Caco-2 (cell line): ENCODE data around the gene PTRHD1. TPM values are rescaled to one million over a fixed set of nuclear protein-coding genes. Genes with fewer than 3 reads are reported as not detected.
A peak's percentile ranks its signal among the peaks of the same experiment; 100 is the strongest.

ENCODE experiments used
- BruUV-seq: library from RNA; stranded (reverse); fragments of 400-500 nt; replicated peaks from 2 replicates; lab custom pipeline; 2021; lab: Mats Ljungman, UMichigan
- CTCF ChIA-PET: fragments of 300-600 bp; sonication (Branson Sonifier 250); formaldehyde crosslinking; loops from one replicate; lab custom pipeline; 2022; ENCODE audit warnings: antibody characterized with exemption; lab: Charles Lee
- POLR2A ChIA-PET: fragments of 300-600 bp; sonication (Branson Sonifier 250); formaldehyde crosslinking; loops from one replicate; lab custom pipeline; 2022; ENCODE audit warnings: antibody characterized with exemption; lab: Charles Lee
- DNase-seq, 2 experiments: peaks; one replicate each; pipeline versions ENCODE4 v3.0.0 to v3.0.0-alpha.2; 2020 to 2022
- H3K27me3 ChIP-seq: replicated peaks from 2 replicates; pipeline ENCODE4 v1.6.0; 2011; ENCODE audit warnings: low read length; ENCODE audit not compliant: control insufficient read depth, insufficient read depth
- H3K36me3 ChIP-seq: 2 replicates; pipeline ENCODE4 v1.5.1; 2011; ENCODE audit warnings: low read length; ENCODE audit not compliant: control insufficient read depth, insufficient read depth
- H3K4me1 ChIP-seq: fragments of 250-450 bp; sonication (Bioruptor Pico); 2 replicates; pipeline ENCODE4 v1.5.1; 2020; ENCODE audit warnings: mild to moderate bottlenecking
- H3K4me3 ChIP-seq: 2 replicates; pipeline ENCODE4 v1.5.1; 2011; ENCODE audit warnings: low read depth, mild to moderate bottlenecking, control low read depth, low read length
- H3K9me3 ChIP-seq: fragments of 250-450 bp; sonication (Bioruptor Pico); 2 replicates; pipeline ENCODE4 v1.5.1; 2020; ENCODE audit warnings: mild to moderate bottlenecking, moderate library complexity
- H3K27ac Mint-ChIP-seq: one replicate; pipeline ENCODE4 v1.8.0; 2022; ENCODE audit warnings: mixed read lengths; ENCODE audit not compliant: unreplicated experiment
- H3K27me3 Mint-ChIP-seq: one replicate; pipeline ENCODE4 v1.8.0; 2022; ENCODE audit warnings: mixed read lengths; ENCODE audit not compliant: insufficient read depth, unreplicated experiment
- H3K36me3 Mint-ChIP-seq: one replicate; pipeline ENCODE4 v1.8.0; 2022; ENCODE audit warnings: mild to moderate bottlenecking, mixed read lengths; ENCODE audit not compliant: insufficient read depth, unreplicated experiment
- H3K4me1 Mint-ChIP-seq: one replicate; pipeline ENCODE4 v1.8.0; 2022; ENCODE audit warnings: low read depth, mixed read lengths; ENCODE audit not compliant: unreplicated experiment
- H3K4me3 Mint-ChIP-seq: one replicate; pipeline ENCODE4 v1.8.0; 2022; ENCODE audit warnings: mild to moderate bottlenecking, moderate library complexity, mixed read lengths; ENCODE audit not compliant: unreplicated experiment
- H3K9me3 Mint-ChIP-seq: one replicate; pipeline ENCODE4 v1.8.0; 2022; ENCODE audit warnings: mixed read lengths; ENCODE audit not compliant: unreplicated experiment
- CTCF ChIP-seq, 2 experiments: fragments of 200-600 bp in 1 of 2; IDR thresholded peaks; 1 replicate in 1 of 2; 2 replicates in 1 of 2; pipeline versions ENCODE4 v1.5.1 to v1.8.0; 2011 to 2022; ENCODE audit warnings: antibody characterized with exemption in 1 of 2, control low read depth in 1 of 2, inconsistent platforms in 1 of 2, low read depth in 1 of 2, low read length in 1 of 2, mild to moderate bottlenecking in 1 of 2, moderate library complexity in 1 of 2; ENCODE audit not compliant: insufficient read depth in 1 of 2, severe bottlenecking in 1 of 2, unreplicated experiment in 1 of 2
- intact Hi-C: fragments of 100-400 bp; cut with micrococcal nuclease; formaldehyde crosslinking; loops from one replicate; pipeline ENCODE4 v1.10.0; 2022; ENCODE audit not compliant: unreplicated experiment
- total RNA-seq: library from RNA; stranded (reverse); gene quantifications from 2 replicates; pipeline ENCODE4 v1.2.3, GENCODE V29; 2022

PTRHD1 gene
- total RNA-seq, 1 experiment from 2014 or later = 52.8 TPM

GRCh38 chr2:24768601-24769000 is 24.6 kb downstream of the PTRHD1 start:
- Mint-ChIP-seq H3K9me3 (no peaks in the 10 kb centered on the region), H3K27ac (no peak overlapping the region), H3K27me3 (no peaks in the 10 kb centered on the region), H3K36me3 (peaks cover 43% of the 10 kb centered on the region), H3K4me3 (no peak overlapping the region), H3K4me1 (peaks cover 29% of the 10 kb centered on the region)
- Histone ChIP-seq H3K36me3 (peaks cover 5% of the 10 kb centered on the region), H3K27me3 (no peaks in the 10 kb centered on the region), H3K4me3 (no peak overlapping the region), H3K9me3 (peaks cover 4% of the 10 kb centered on the region; the same call in 1 of the 2 replicates), H3K4me1 (peaks cover 36% of the 10 kb centered on the region)
- ChIA-PET CTCF (no interaction called here), POLR2A (no interaction called here)
- intact Hi-C loops = no loop called here
- BruUV-seq = TSS peak; percentile 20
- DNase-seq = no peak
- TF ChIP-seq CTCF (IDR thresholded peaks at IDR 0.05; ENCODE audit: insufficient read depth in 1 of 2, low read depth in 1 of 2, low read length in 1 of 2, severe bottlenecking in 1 of 2, unreplicated experiment in 1 of 2) = no peak

- ChIA-PET CTCF (no interaction called here), POLR2A (no interaction called here)
Observed at GRCh38 chr2:24768013-24768412, 25.2 kb downstream of the PTRHD1 start.

GRCh38 chr2:24766609-24767008 is 26.6 kb downstream of the PTRHD1 start:
- Mint-ChIP-seq H3K27me3 (no peaks in the 10 kb centered on the region), H3K4me1 (peaks cover 17% of the 10 kb centered on the region), H3K36me3 (peaks cover 43% of the 10 kb centered on the region), H3K27ac (peak overlapping the region; percentile 16), H3K4me3 (no peak overlapping the region), H3K9me3 (no peaks in the 10 kb centered on the region)
- ChIA-PET POLR2A (no interaction called here), CTCF (no interaction called here)
- Histone ChIP-seq H3K4me3 (no peak overlapping the region), H3K9me3 (peaks cover 4% of the 10 kb centered on the region; the same call in 1 of the 2 replicates), H3K4me1 (peaks cover 33% of the 10 kb centered on the region), H3K36me3 (peaks cover 7% of the 10 kb centered on the region), H3K27me3 (no peaks in the 10 kb centered on the region)
- no TSS peak for BruUV-seq
- DNase-seq = no peak
- TF ChIP-seq CTCF (IDR thresholded peaks at IDR 0.05; ENCODE audit: insufficient read depth in 1 of 2, low read depth in 1 of 2, low read length in 1 of 2, severe bottlenecking in 1 of 2, unreplicated experiment in 1 of 2) = no peak
- intact Hi-C loops = no loop called here

More at GRCh38 chr2:24768013-24768412, 25.2 kb downstream of the PTRHD1 start:
- H3K36me3 Mint-ChIP-seq = peaks cover 43% of the 10 kb centered on the region
- Histone ChIP-seq H3K27me3 (no peaks in the 10 kb centered on the region), H3K36me3 (peaks cover 5% of the 10 kb centered on the region), H3K4me1 (peaks cover 38% of the 10 kb centered on the region), H3K9me3 (peaks cover 4% of the 10 kb centered on the region; the same call in 1 of the 2 replicates), H3K4me3 (no peak overlapping the region)
- peak in 1 of 2 experiments; percentile 42 for DNase-seq
- H3K27ac Mint-ChIP-seq = no peak overlapping the region
- no peak overlapping the region for H3K4me3 Mint-ChIP-seq
- no peaks in the 10 kb centered on the region for H3K9me3 Mint-ChIP-seq
- no TSS peak for BruUV-seq
- intact Hi-C loops = no loop called here
- no peak for TF ChIP-seq CTCF (IDR thresholded peaks at IDR 0.05; ENCODE audit: insufficient read depth in 1 of 2, low read depth in 1 of 2, low read length in 1 of 2, severe bottlenecking in 1 of 2, unreplicated experiment in 1 of 2)
- peaks cover 26% of the 10 kb centered on the region for H3K4me1 Mint-ChIP-seq
- H3K27me3 Mint-ChIP-seq = no peaks in the 10 kb centered on the region
